Islet of Langerhans (tissue), 1 donor: ENCODE measurements around the gene AFAP1.

Experiments
- FAIRE-seq: peaks from one replicate; lab custom pipeline; 2011; peaks lifted over from hg19 to GRCh38; lab: Jason Lieb, UNC

Gene AFAP1

GRCh38 chr4:7863911-7864681, 75.6 kb downstream of the AFAP1 start:
- FAIRE-seq, result no peak

- FAIRE-seq, result no peak
Measured at GRCh38 chr4:7862561-7863192, 77.0 kb downstream of the AFAP1 start.

- no peak for FAIRE-seq
Measured at GRCh38 chr4:7861440-7861881, 78.2 kb downstream of the AFAP1 start.

GRCh38 chr4:7860600-7861163, 79.0 kb downstream of the AFAP1 start:
- FAIRE-seq, result no peak

GRCh38 chr4:7859326-7859725, 80.3 kb downstream of the AFAP1 start:
- FAIRE-seq, result no peak

GRCh38 chr4:7858498-7858897, 81.2 kb downstream of the AFAP1 start:
- FAIRE-seq, result no peak

- no peak for FAIRE-seq
Measured at GRCh38 chr4:7857993-7858392, 81.7 kb downstream of the AFAP1 start.

GRCh38 chr4:7857238-7857701, 82.4 kb downstream of the AFAP1 start:
- FAIRE-seq, result no peak

- no peak for FAIRE-seq
Measured at GRCh38 chr4:7855731-7856130, 83.9 kb downstream of the AFAP1 start.

- FAIRE-seq, result no peak
Measured at GRCh38 chr4:7854697-7855370, 84.8 kb downstream of the AFAP1 start.

- no peak for FAIRE-seq
Measured at GRCh38 chr4:7854216-7854615, 85.4 kb downstream of the AFAP1 start.

GRCh38 chr4:7853271-7853670, 86.4 kb downstream of the AFAP1 start:
- FAIRE-seq, result no peak

- no peak for FAIRE-seq
Measured at GRCh38 chr4:7852568-7853185, 87.0 kb downstream of the AFAP1 start.

- FAIRE-seq, result no peak
Measured at GRCh38 chr4:7850489-7850888, 89.2 kb downstream of the AFAP1 start.

GRCh38 chr4:7847206-7847605, 92.5 kb downstream of the AFAP1 start:
- no peak for FAIRE-seq

GRCh38 chr4:7845493-7846128, 94.0 kb downstream of the AFAP1 start:
- no peak for FAIRE-seq

GRCh38 chr4:7844594-7844991, 95.1 kb downstream of the AFAP1 start:
- FAIRE-seq, result no peak

- FAIRE-seq, result no peak
Measured at GRCh38 chr4:7843831-7844593, 95.6 kb downstream of the AFAP1 start.

- no peak for FAIRE-seq
Measured at GRCh38 chr4:7842384-7843279, 97.0 kb downstream of the AFAP1 start.

GRCh38 chr4:7841894-7842293, 97.8 kb downstream of the AFAP1 start:
- no peak for FAIRE-seq
